Activated naive CD4-positive, alpha-beta T cell treated with anti-CD3 and anti-CD28 coated beads for 36 hours (primary cell): ENCODE measurements around the gene RIPPLY3. TPM values are rescaled to one million over a fixed set of nuclear protein-coding genes. Genes with fewer than 3 reads are reported as not detected.
A peak's percentile ranks its signal among the peaks of the same experiment; 100 is the strongest.
"Not testable (repeated sequence)": the region's sequence is repeated elsewhere in the genome, so short reads cannot be mapped to it uniquely, and the experiment has no call there.

ENCODE experiments used
- CTCF ChIA-PET: fragments of 350-600 bp; sonication (Branson Sonifier 250); formaldehyde crosslinking; loops from one replicate; lab custom pipeline; 2021; ENCODE audit warnings: antibody characterized with exemption; lab: Charles Lee
- DNase-seq: peaks from one replicate; pipeline ENCODE4 v3.0.0-alpha.2; 2020
- H3K27ac Mint-ChIP-seq: one replicate; pipeline ENCODE4 v1.8.0; 2021; ENCODE audit warnings: mild to moderate bottlenecking, mixed read lengths
- H3K27me3 Mint-ChIP-seq: one replicate; pipeline ENCODE4 v1.8.0; 2021; ENCODE audit warnings: low read depth, mixed read lengths
- H3K36me3 Mint-ChIP-seq: one replicate; pipeline ENCODE4 v1.8.0; 2021; ENCODE audit warnings: low read depth, mixed read lengths
- H3K4me1 Mint-ChIP-seq: one replicate; pipeline ENCODE4 v1.8.0; 2021; ENCODE audit warnings: low read depth, mixed read lengths
- H3K4me3 Mint-ChIP-seq: one replicate; pipeline ENCODE4 v1.8.0; 2021; ENCODE audit warnings: mild to moderate bottlenecking, moderate library complexity, mixed read lengths
- H3K9me3 Mint-ChIP-seq: one replicate; pipeline ENCODE4 v1.8.0; 2021; ENCODE audit warnings: mixed read lengths
- intact Hi-C: fragments of 100-400 bp; cut with micrococcal nuclease; formaldehyde crosslinking; loops from one replicate; pipeline ENCODE4 v1.15.1; 2023
- total RNA-seq, 2 experiments: library from RNA; stranded (reverse); gene quantifications; one replicate each; pipeline ENCODE4 v1.2.3, GENCODE V29; 2021

Gene RIPPLY3
- total RNA-seq, 2 experiments from 2014 or later = 0.10 TPM; not detected in 1

DNA sequence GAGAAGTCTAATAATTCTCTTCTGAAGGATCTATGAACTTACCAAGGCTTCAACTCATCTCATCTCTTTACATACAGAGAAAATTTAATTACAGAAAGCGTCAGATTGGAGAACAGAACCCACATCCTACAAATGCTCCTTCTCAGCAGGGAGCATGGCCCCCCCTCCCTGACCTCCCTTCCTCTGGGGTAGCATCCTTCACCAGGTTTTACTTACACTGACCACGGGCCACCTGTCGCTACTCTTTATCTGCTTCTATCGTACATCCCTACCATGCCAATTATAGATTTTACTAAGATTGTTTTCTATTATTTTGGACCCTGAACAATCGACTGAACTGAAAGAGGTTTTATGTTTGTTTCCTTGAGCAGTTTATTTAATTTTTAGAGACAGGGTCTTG lies 25.8 kb downstream of the RIPPLY3 start:
- Mint-ChIP-seq H3K36me3 (no peaks in the 10 kb centered on the region), H3K27me3 (peaks cover 3% of the 10 kb centered on the region), H3K9me3 (no peaks in the 10 kb centered on the region), H3K27ac (no peak overlapping the region), H3K4me3 (no peak overlapping the region), H3K4me1 (no peaks in the 10 kb centered on the region)
- CTCF ChIA-PET = no interaction called here
- intact Hi-C loops = loop anchor here (5.0 kb wide), 1 partner anchor 1095 kb away; no protein-coding TSS in a partner anchor
- DNase-seq = no peak

GRCh38 chr21:37032877-37033471 lies 26.5 kb downstream of the RIPPLY3 start:
- no peak for DNase-seq
- CTCF ChIA-PET = no interaction called here
- no peaks in the 10 kb centered on the region for H3K36me3 Mint-ChIP-seq
- H3K27ac Mint-ChIP-seq = no peak overlapping the region
- H3K4me1 Mint-ChIP-seq = no peaks in the 10 kb centered on the region
- no peaks in the 10 kb centered on the region for H3K9me3 Mint-ChIP-seq
- no peak overlapping the region for H3K4me3 Mint-ChIP-seq
- H3K27me3 Mint-ChIP-seq = peaks cover 3% of the 10 kb centered on the region
- intact Hi-C loops = loop anchor here (5.0 kb wide), 1 partner anchor 1094 kb away; no protein-coding TSS in a partner anchor

DNA sequence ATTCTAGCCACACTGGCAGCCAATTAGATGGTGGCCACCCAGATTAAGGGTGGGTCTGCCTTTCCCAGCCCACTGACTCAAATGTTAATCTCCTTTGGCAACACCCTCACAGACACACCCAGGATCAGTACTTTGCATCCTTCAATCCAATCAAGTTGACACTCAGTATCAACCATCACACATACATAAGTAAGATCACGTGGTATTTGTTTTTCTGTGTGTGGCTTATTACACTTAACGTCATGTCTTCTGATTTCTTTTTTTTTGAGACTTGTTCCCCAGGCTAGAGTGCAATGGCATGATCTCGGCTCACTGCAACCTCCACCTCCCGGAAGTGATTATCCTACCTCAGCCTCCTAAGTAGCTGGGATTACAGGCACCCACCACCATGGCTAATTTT lies 27.9 kb downstream of the RIPPLY3 start:
- DNase-seq, CTCF ChIA-PET, H3K4me1 Mint-ChIP-seq, H3K27ac Mint-ChIP-seq, H3K27me3 Mint-ChIP-seq, H3K4me3 Mint-ChIP-seq, H3K36me3 Mint-ChIP-seq, H3K9me3 Mint-ChIP-seq: not testable (repeated sequence)
- intact Hi-C loops = loop anchor here (5.0 kb wide), 1 partner anchor 1093 kb away; no protein-coding TSS in a partner anchor

GRCh38 chr21:37036177-37036576 lies 29.7 kb downstream of the RIPPLY3 start:
- Mint-ChIP-seq H3K4me1 (no peaks in the 10 kb centered on the region), H3K4me3 (no peak overlapping the region), H3K27ac (no peak overlapping the region), H3K36me3 (no peaks in the 10 kb centered on the region), H3K9me3 (no peaks in the 10 kb centered on the region), H3K27me3 (peaks cover 3% of the 10 kb centered on the region)
- intact Hi-C loops = no loop called here
- CTCF ChIA-PET = interaction anchor here (1.0 kb wide), 1 partner anchor 26 kb away, joined by 3 read pairs; no protein-coding TSS in a partner anchor
- no peak for DNase-seq

DNA sequence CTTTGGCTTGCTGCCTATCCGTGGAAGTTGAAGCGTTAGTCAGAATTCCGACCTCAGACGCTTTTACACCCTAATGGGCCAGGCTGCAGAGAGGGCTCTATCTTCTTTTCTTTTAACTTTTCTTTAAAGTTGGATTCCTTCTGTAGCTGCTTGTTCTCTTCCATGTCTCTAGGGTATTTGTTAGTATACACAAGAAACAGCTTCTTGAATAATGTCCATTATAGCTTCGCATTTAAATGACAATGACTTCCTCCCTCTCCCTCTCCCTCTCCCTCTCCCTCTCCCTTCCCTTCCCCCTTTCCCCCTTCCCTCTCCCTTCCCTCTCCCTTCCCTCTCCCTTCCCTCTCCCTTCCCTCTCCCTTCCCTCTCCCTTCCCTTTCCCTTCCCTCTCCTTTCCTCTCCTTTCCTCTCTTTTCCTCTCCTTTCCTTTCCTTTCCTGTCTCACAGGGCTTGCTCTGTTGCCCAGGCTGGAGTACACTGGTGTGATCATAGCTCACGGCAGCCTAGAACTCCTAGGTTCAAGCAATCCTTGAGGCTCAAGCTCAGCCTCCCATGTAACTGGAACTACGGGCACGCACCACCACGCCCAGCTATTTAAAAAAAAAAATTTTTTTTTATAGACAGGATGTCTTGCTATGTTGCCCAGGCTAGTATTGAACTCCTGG lies 33.0 kb downstream of the RIPPLY3 start:
- DNase-seq = no peak
- intact Hi-C loops = no loop called here
- peaks cover 3% of the 10 kb centered on the region for H3K27me3 Mint-ChIP-seq
- H3K4me1 Mint-ChIP-seq = no peaks in the 10 kb centered on the region
- H3K4me3 Mint-ChIP-seq = no peak overlapping the region
- H3K36me3 Mint-ChIP-seq = no peaks in the 10 kb centered on the region
- no peak overlapping the region for H3K27ac Mint-ChIP-seq
- CTCF ChIA-PET = interaction anchor here (0.6 to 0.7 kb wide), 4 partner anchors 26 to 438 kb away, joined by 3 to 4 read pairs (median 3); no protein-coding TSS in a partner anchor
- no peaks in the 10 kb centered on the region for H3K9me3 Mint-ChIP-seq

DNA sequence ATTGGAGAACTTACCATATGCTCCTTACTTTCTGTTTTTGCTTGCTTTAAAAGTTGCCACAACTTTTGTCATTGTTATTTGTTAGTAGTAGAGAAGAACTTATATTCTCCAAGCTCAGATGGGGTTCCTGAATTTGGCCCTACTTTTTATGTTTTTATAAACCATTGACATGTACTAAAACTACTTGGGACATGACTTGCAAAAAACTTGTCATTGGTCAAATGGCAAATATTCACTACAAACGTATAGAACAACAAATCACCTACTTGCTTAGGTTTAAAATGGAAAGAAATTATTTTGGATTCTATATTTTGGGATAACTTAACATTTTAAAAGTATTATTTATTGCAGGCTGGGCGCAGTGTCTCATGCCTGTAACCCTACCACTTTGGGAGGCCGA lies 33.7 kb downstream of the RIPPLY3 start:
- Mint-ChIP-seq H3K27me3 (peaks cover 3% of the 10 kb centered on the region), H3K9me3 (no peaks in the 10 kb centered on the region), H3K4me3 (no peak overlapping the region), H3K4me1 (peaks cover 6% of the 10 kb centered on the region), H3K27ac (no peak overlapping the region), H3K36me3 (no peaks in the 10 kb centered on the region)
- CTCF ChIA-PET = no interaction called here
- intact Hi-C loops = no loop called here
- no peak for DNase-seq

DNA sequence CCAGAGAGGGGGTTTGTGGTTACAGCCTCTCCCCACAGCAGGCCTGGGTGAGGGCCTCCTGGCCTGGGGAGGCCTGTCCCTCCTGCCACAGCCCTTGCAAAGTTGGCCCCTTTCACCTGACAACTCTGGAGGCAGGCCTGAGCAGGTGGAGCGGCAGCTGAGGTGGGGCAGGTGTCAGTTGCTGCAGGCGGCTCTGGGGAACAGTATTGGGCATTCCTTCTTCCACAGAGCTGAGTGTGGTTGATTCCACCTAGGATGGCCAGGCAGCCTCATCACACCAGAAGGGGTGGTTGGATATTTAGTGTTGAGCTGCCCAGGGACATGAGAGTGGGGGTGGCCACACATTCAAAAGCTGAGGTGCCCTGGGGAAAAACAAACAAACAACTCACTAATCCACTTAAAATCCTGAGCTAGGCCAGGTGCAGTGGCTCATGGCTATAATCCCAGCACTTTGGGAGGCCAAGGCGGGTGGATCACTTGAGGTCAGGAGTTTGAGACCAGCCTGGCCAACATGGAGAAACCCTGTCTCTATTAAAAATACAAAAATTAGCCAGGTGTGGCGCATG lies 35.3 kb downstream of the RIPPLY3 start:
- intact Hi-C loops = no loop called here
- Mint-ChIP-seq H3K36me3 (no peaks in the 10 kb centered on the region), H3K4me3 (no peak overlapping the region), H3K27ac (no peak overlapping the region), H3K9me3 (no peaks in the 10 kb centered on the region), H3K27me3 (no peaks in the 10 kb centered on the region), H3K4me1 (peaks cover 8% of the 10 kb centered on the region)
- CTCF ChIA-PET = interaction anchor here (1.2 kb wide), 1 partner anchor 410 kb away, joined by 4 read pairs; no protein-coding TSS in a partner anchor
- DNase-seq = no peak

- H3K27me3 Mint-ChIP-seq = peaks cover 4% of the 10 kb centered on the region
- no peaks in the 10 kb centered on the region for H3K36me3 Mint-ChIP-seq
- no peak overlapping the region for H3K4me3 Mint-ChIP-seq
- peaks cover 8% of the 10 kb centered on the region for H3K4me1 Mint-ChIP-seq
- CTCF ChIA-PET = no interaction called here
- no peak for DNase-seq
- H3K9me3 Mint-ChIP-seq = no peaks in the 10 kb centered on the region
- H3K27ac Mint-ChIP-seq = no peak overlapping the region
- intact Hi-C loops = no loop called here
Measured at GRCh38 chr21:37043818-37044217, 37.3 kb downstream of the RIPPLY3 start.

DNA sequence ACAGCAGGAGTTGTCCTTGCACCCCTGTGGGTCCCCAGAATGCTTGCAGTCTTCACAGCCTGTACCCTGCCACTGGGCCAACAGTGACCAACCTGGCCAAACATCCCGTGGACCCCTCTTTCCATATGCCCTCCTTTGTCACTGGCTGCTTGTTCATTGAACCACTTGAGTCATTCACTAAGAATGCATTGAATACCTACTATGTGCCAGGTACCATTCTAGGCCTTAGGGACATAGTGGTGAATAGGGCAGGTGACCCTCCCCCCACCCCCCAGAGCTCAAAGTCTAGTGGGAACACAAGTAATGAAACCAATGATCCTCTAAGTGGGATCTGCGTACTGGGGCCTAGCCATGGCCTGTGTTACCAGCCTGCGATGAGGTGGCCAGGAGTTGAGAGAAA lies 38.1 kb downstream of the RIPPLY3 start:
- no peaks in the 10 kb centered on the region for H3K9me3 Mint-ChIP-seq
- intact Hi-C loops = no loop called here
- H3K27me3 Mint-ChIP-seq = peaks cover 4% of the 10 kb centered on the region
- H3K27ac Mint-ChIP-seq = no peak overlapping the region
- no peak overlapping the region for H3K4me3 Mint-ChIP-seq
- H3K4me1 Mint-ChIP-seq = peaks cover 8% of the 10 kb centered on the region
- CTCF ChIA-PET = interaction anchor here (0.6 to 0.7 kb wide), 2 partner anchors 249 to 510 kb away, joined by 3 read pairs; no protein-coding TSS in a partner anchor
- H3K36me3 Mint-ChIP-seq = no peaks in the 10 kb centered on the region
- DNase-seq = no peak

GRCh38 chr21:37045149-37045548 lies 38.6 kb downstream of the RIPPLY3 start:
- H3K27ac Mint-ChIP-seq = no peak overlapping the region
- intact Hi-C loops = no loop called here
- H3K27me3 Mint-ChIP-seq = peaks cover 4% of the 10 kb centered on the region
- H3K9me3 Mint-ChIP-seq = no peaks in the 10 kb centered on the region
- peak; percentile 6 for DNase-seq
- peaks cover 8% of the 10 kb centered on the region for H3K4me1 Mint-ChIP-seq
- H3K4me3 Mint-ChIP-seq = no peak overlapping the region
- CTCF ChIA-PET = interaction anchor here (0.6 to 1.1 kb wide), 2 partner anchors 39 to 510 kb away, joined by 3 read pairs; no protein-coding TSS in a partner anchor
- no peaks in the 10 kb centered on the region for H3K36me3 Mint-ChIP-seq

- H3K27me3 Mint-ChIP-seq = peaks cover 4% of the 10 kb centered on the region
- peaks cover 8% of the 10 kb centered on the region for H3K4me1 Mint-ChIP-seq
- no peak overlapping the region for H3K27ac Mint-ChIP-seq
- CTCF ChIA-PET = interaction anchor here (1.1 kb wide), 1 partner anchor 38 kb away, joined by 3 read pairs; no protein-coding TSS in a partner anchor
- no peaks in the 10 kb centered on the region for H3K9me3 Mint-ChIP-seq
- no peak for DNase-seq
- no peak overlapping the region for H3K4me3 Mint-ChIP-seq
- no peaks in the 10 kb centered on the region for H3K36me3 Mint-ChIP-seq
- intact Hi-C loops = no loop called here
Measured at GRCh38 chr21:37045556-37045955, 39.1 kb downstream of the RIPPLY3 start.

GRCh38 chr21:37047079-37047478 lies 40.6 kb downstream of the RIPPLY3 start:
- CTCF ChIA-PET = interaction anchor here (0.6 kb wide), 1 partner anchor 626 kb away, joined by 3 read pairs; no protein-coding TSS in a partner anchor
- no peaks in the 10 kb centered on the region for H3K36me3 Mint-ChIP-seq
- DNase-seq = no peak
- H3K9me3 Mint-ChIP-seq = no peaks in the 10 kb centered on the region
- no peak overlapping the region for H3K4me3 Mint-ChIP-seq
- H3K27ac Mint-ChIP-seq = no peak overlapping the region
- intact Hi-C loops = no loop called here
- peaks cover 8% of the 10 kb centered on the region for H3K4me1 Mint-ChIP-seq
- H3K27me3 Mint-ChIP-seq = peaks cover 4% of the 10 kb centered on the region
